ENCODE data around the gene TNFSF8. TPM values are rescaled to one million over a fixed set of nuclear protein-coding genes. Genes with fewer than 3 reads are reported as not detected.

TNFSF8 gene
- total and polyA plus RNA-seq, 4 donors = 0.56 to 2.3 (median 1.1) TPM

DNA sequence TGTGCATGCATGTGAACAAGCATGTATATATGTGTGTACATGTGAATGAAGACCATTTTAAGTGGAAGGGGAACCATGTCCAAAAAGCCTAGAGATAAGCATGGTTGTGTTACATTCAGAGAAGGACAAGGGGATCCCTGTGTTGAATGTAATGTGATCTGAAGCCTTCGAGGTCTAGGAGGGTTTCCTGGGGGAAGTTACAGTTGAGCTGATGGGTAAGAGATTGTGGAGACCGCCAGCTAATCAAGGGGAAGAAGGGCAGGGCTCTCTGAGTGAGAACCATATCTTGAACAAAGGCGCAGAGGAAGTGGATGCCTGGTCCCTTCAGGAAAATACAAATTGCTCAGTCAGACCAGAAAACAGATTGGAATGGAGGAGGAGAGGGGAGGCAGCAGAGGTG is 79.1 kb downstream of the TNFSF8 start:
- Histone ChIP-seq H3K36me3 (ENCODE audit: control insufficient read depth, insufficient read depth, low read length) (no peaks in the 10 kb centered on the region), H3K4me3 (ENCODE audit: low read depth, low read length) (no peak overlapping the region), H3K27ac (ENCODE audit: low read depth, low read length) (no peak overlapping the region), H3K9me3 (ENCODE audit: control insufficient read depth, insufficient read depth, low read length) (no peaks in the 10 kb centered on the region), H3K27me3 (ENCODE audit: control insufficient read depth, insufficient read depth, low read length) (no peaks in the 10 kb centered on the region), H3K4me1 (ENCODE audit: control insufficient read depth, insufficient read depth, low read length) (no peaks in the 10 kb centered on the region)
- no peak for DNase-seq (ENCODE audit: low read depth in 4 of 6, low spot score in 6 of 6)
- 87% methylated on average over 3 of the region's 3 CpGs for WGBS (ENCODE audit: insufficient coverage)

Other genes with a start within 250 kb of the TNFSF8 start
- not detected for gene TEX48, start 248.4 kb downstream of the TNFSF8 start, total RNA-seq
- gene TEX48, start 248.4 kb downstream of the TNFSF8 start, polyA plus RNA-seq (ENCODE audit: insufficient read length in 2 of 2) = not detected
- gene TNFSF15, start 124.6 kb downstream of the TNFSF8 start, total RNA-seq = under 1 TPM; 0.69 to 0.77 TPM
- gene TNFSF15, start 124.6 kb downstream of the TNFSF8 start, polyA plus RNA-seq (ENCODE audit: insufficient read length in 2 of 2) = under 1 TPM; 0.49 to 0.51 TPM
- gene TNC, start 187.6 kb upstream of the TNFSF8 start, total RNA-seq = 10 to 100 TPM; 83.8 to 85.7 TPM
- gene TNC, start 187.6 kb upstream of the TNFSF8 start, polyA plus RNA-seq (ENCODE audit: insufficient read length in 2 of 2) = 100 to 1,000 TPM; 157 to 213 TPM

All from spinal cord (tissue), 10 donors.